HFFc6 (cell line): ENCODE results near the gene GAST. TPM values are rescaled to one million over a fixed set of nuclear protein-coding genes. Genes with fewer than 3 reads are reported as not detected.

Experiments used
- DNase-seq: peaks from one replicate; pipeline ENCODE4 v3.0.0-alpha.2; 2018
- H3K27ac Mint-ChIP-seq: 2 replicates; pipeline ENCODE4 v1.8.0; 2020; ENCODE audit warnings: mild to moderate bottlenecking, mixed read lengths
- H3K27me3 Mint-ChIP-seq: 2 replicates; pipeline ENCODE4 v1.8.0; 2021; ENCODE audit warnings: mild to moderate bottlenecking, moderate library complexity, mixed read lengths; ENCODE audit not compliant: insufficient read depth
- H3K36me3 Mint-ChIP-seq: 2 replicates; pipeline ENCODE4 v1.8.0; 2021; ENCODE audit warnings: low read depth, mixed read lengths
- H3K4me1 Mint-ChIP-seq: 2 replicates; pipeline ENCODE4 v1.8.0; 2020; ENCODE audit warnings: low read depth, mixed read lengths
- H3K4me3 Mint-ChIP-seq: 2 replicates; pipeline ENCODE4 v1.8.0; 2020; ENCODE audit warnings: mild to moderate bottlenecking, moderate library complexity, mixed read lengths
- H3K9me3 Mint-ChIP-seq: 2 replicates; pipeline ENCODE4 v1.8.0; 2020; ENCODE audit warnings: mild to moderate bottlenecking, mixed read lengths
- CTCF ChIP-seq: fragments of 200-600 bp; sonication (generic); IDR thresholded peaks from 2 replicates; pipeline ENCODE4 v1.5.0; 2021; ENCODE audit warnings: antibody characterized with exemption, mild to moderate bottlenecking
- total RNA-seq, 6 experiments: library from RNA; stranded (reverse); fragmentation: NEBNext Ultra II Directional; extraction: Animal tissue kit (Norgen Biotek cat#: 25700); gene quantifications; 2 replicates in 1 of 6; 3 replicates in 5 of 6; pipeline ENCODE4 v1.2.3, GENCODE V29; 2021

GAST gene
- total RNA-seq, 6 experiments from 2014 or later = not detected

GRCh38 chr17:41758601-41759000 lies 46.5 kb downstream of the GAST start:
- H3K27ac Mint-ChIP-seq = no peak overlapping the region
- H3K27me3 Mint-ChIP-seq = peaks cover 9% of the 10 kb centered on the region
- H3K36me3 Mint-ChIP-seq = no peaks in the 10 kb centered on the region
- DNase-seq = no peak
- no peak overlapping the region for H3K4me3 Mint-ChIP-seq
- no peaks in the 10 kb centered on the region for H3K4me1 Mint-ChIP-seq
- H3K9me3 Mint-ChIP-seq = no peaks in the 10 kb centered on the region
- TF ChIP-seq CTCF = no peak

- TF ChIP-seq CTCF = no peak
- no peaks in the 10 kb centered on the region for H3K36me3 Mint-ChIP-seq
- H3K4me1 Mint-ChIP-seq = no peaks in the 10 kb centered on the region
- no peaks in the 10 kb centered on the region for H3K9me3 Mint-ChIP-seq
- peaks cover 9% of the 10 kb centered on the region for H3K27me3 Mint-ChIP-seq
- H3K4me3 Mint-ChIP-seq = no peak overlapping the region
- no peak overlapping the region for H3K27ac Mint-ChIP-seq
- DNase-seq = no peak
Measured at GRCh38 chr17:41760878-41761277, 48.7 kb downstream of the GAST start.

- Mint-ChIP-seq H3K36me3 (no peaks in the 10 kb centered on the region), H3K27ac (no peak overlapping the region), H3K27me3 (peaks cover 9% of the 10 kb centered on the region), H3K4me1 (no peaks in the 10 kb centered on the region), H3K9me3 (no peaks in the 10 kb centered on the region), H3K4me3 (no peak overlapping the region)
- DNase-seq = no peak
- no peak for TF ChIP-seq CTCF
Measured at GRCh38 chr17:41762391-41762790, 50.3 kb downstream of the GAST start.

GRCh38 chr17:41762841-41763240 lies 50.7 kb downstream of the GAST start:
- no peak overlapping the region for H3K4me3 Mint-ChIP-seq
- TF ChIP-seq CTCF = no peak
- H3K27me3 Mint-ChIP-seq = peaks cover 9% of the 10 kb centered on the region
- no peaks in the 10 kb centered on the region for H3K36me3 Mint-ChIP-seq
- no peak for DNase-seq
- no peaks in the 10 kb centered on the region for H3K9me3 Mint-ChIP-seq
- H3K4me1 Mint-ChIP-seq = no peaks in the 10 kb centered on the region
- H3K27ac Mint-ChIP-seq = no peak overlapping the region

- TF ChIP-seq CTCF = no peak
- H3K4me3 Mint-ChIP-seq = no peak overlapping the region
- H3K27me3 Mint-ChIP-seq = peaks cover 9% of the 10 kb centered on the region
- H3K27ac Mint-ChIP-seq = no peak overlapping the region
- DNase-seq = no peak
- no peaks in the 10 kb centered on the region for H3K9me3 Mint-ChIP-seq
- no peaks in the 10 kb centered on the region for H3K36me3 Mint-ChIP-seq
- H3K4me1 Mint-ChIP-seq = no peaks in the 10 kb centered on the region
Measured at GRCh38 chr17:41763327-41763726, 51.2 kb downstream of the GAST start.

Other genes with a start within 250 kb of the GAST start
- gene KRT32, start 244.9 kb upstream of the GAST start, total RNA-seq = under 1 TPM in 2 of 6 experiments, not detected in 4; 0.14 TPM
- not detected for gene KRT35, start 231.2 kb upstream of the GAST start, total RNA-seq
- not detected for gene KRT36, start 222.4 kb upstream of the GAST start, total RNA-seq
- not detected for gene KRT13, start 206.7 kb upstream of the GAST start, total RNA-seq
- 1 to 10 TPM; 5.0 to 8.6 (median 6.9) TPM for gene KRT15, start 193.4 kb upstream of the GAST start, total RNA-seq
- gene KRT19, start 184.0 kb upstream of the GAST start, total RNA-seq = 100 to 1,000 TPM in 2 of 6 experiments, 10 to 100 TPM in 4; 45.7 to 244 (median 50.6) TPM
- not detected for gene KRT9, start 140.3 kb upstream of the GAST start, total RNA-seq
- 1 to 10 TPM in 4 of 6 experiments, under 1 TPM in 2; 0.14 to 2.0 (median 1.5) TPM for gene KRT14, start 125.4 kb upstream of the GAST start, total RNA-seq
- gene KRT16, start 99.6 kb upstream of the GAST start, total RNA-seq = under 1 TPM in 4 of 6 experiments, not detected in 2; 0.11 to 0.47 (median 0.17) TPM
- gene KRT17, start 87.8 kb upstream of the GAST start, total RNA-seq = 1 to 10 TPM; 1.0 to 3.9 (median 2.9) TPM
- 100 to 1,000 TPM; 723 to 810 (median 781) TPM for gene EIF1, start 23.4 kb upstream of the GAST start, total RNA-seq
- under 1 TPM in 2 of 6 experiments, not detected in 4; 0.09 to 0.12 TPM for gene HAP1, start 22.3 kb downstream of the GAST start, total RNA-seq
- gene JUP, start 74.4 kb downstream of the GAST start, total RNA-seq = 1 to 10 TPM; 1.5 to 9.1 (median 1.9) TPM
- 10 to 100 TPM; 48.8 to 75.5 (median 50.3) TPM for gene P3H4, start 99.6 kb downstream of the GAST start, total RNA-seq
- 100 to 1,000 TPM; 417 to 500 (median 442) TPM for gene FKBP10, start 100.7 kb downstream of the GAST start, total RNA-seq
- 10 to 100 TPM; 33.9 to 55.2 (median 37.3) TPM for gene NT5C3B, start 123.9 kb downstream of the GAST start, total RNA-seq
- not detected for gene KLHL10, start 125.5 kb downstream of the GAST start, total RNA-seq
- gene KLHL11, start 153.1 kb downstream of the GAST start, total RNA-seq = 10 to 100 TPM; 13.4 to 16.2 (median 15.7) TPM
- gene ACLY, start 206.6 kb downstream of the GAST start, total RNA-seq = 100 to 1,000 TPM; 254 to 315 (median 279) TPM
- 1 to 10 TPM in 3 of 6 experiments, under 1 TPM in 3; 0.74 to 1.8 (median 0.97) TPM for gene ODAD4, start 218.3 kb downstream of the GAST start, total RNA-seq